HCT116 (cell line): Measurements from ENCODE around the gene MSI2. TPM values are rescaled to one million over a fixed set of nuclear protein-coding genes. Genes with fewer than 3 reads are reported as not detected.

Source experiments
- ATAC-seq: fragments of 200-7000 bp; cut with Tn5 transposase; 2 replicates; pipeline ENCODE4 v1.9.1; 2020; ENCODE audit warnings: mild to moderate bottlenecking, moderate library complexity
- BruUV-seq: library from RNA; stranded (reverse); fragments of 400-500 nt; replicated peaks from 2 replicates; lab custom pipeline; 2021; lab: Mats Ljungman, UMichigan
- CTCF ChIA-PET: fragments of 300-600 bp; sonication (Branson Sonifier 250); formaldehyde crosslinking; loops from one replicate; lab custom pipeline; 2021; ENCODE audit warnings: antibody characterized with exemption; lab: Charles Lee
- POLR2A ChIA-PET: fragments of 300-600, 350-600 bp; sonication (Branson Sonifier 250); formaldehyde crosslinking; loops from one replicate; lab custom pipeline; 2021; ENCODE audit warnings: antibody characterized with exemption; lab: Charles Lee
- RAD21 ChIA-PET, 2 experiments: fragments of 300-600 bp; sonication (Branson Sonifier 250); formaldehyde crosslinking; loops; one replicate each; lab custom pipeline; 2023; ENCODE audit warnings: low total read pairs in 2 of 2; ENCODE audit not compliant: uncharacterized antibody in 2 of 2, unreplicated experiment in 2 of 2, low non-redundant PET in 1 of 2; lab: Charles Lee
- DNase-seq: peaks from one replicate; pipeline ENCODE4 v3.0.0-alpha.2; 2010; ENCODE audit warnings: low read depth, low spot score
- H2AFZ ChIP-seq: fragments of 200-600 bp; shearing (Covaris generic), sonication (generic); 2 replicates; pipeline ENCODE4 v1.6.1; 2017; ENCODE audit warnings: low read depth, mixed run types, mixed read lengths, antibody characterized with exemption, low read length; ENCODE audit not compliant: poor library complexity, severe bottlenecking
- H3K27ac ChIP-seq: 2 replicates; pipeline ENCODE4 v1.5.1; 2012; ENCODE audit warnings: low read depth, low read length
- H3K27me3 ChIP-seq: fragments of 200-600 bp; sonication (generic); 2 replicates; pipeline ENCODE4 v1.6.1; 2016; ENCODE audit warnings: mixed run types, low read length, mixed read lengths; ENCODE audit not compliant: insufficient read depth
- H3K36me3 ChIP-seq, 2 experiments: fragments of 200-500 bp in 1 of 2; fragments of 200-600 bp in 1 of 2; sonication (Bioruptor generic) in 1 of 2; sonication (generic) in 1 of 2; 2 replicates each; pipeline versions ENCODE4 v1.5.1 to v1.6.1; 2014 to 2016; ENCODE audit warnings: low read length in 2 of 2, inconsistent platforms in 1 of 2, mixed read lengths in 1 of 2, mixed run types in 1 of 2; ENCODE audit not compliant: insufficient read depth in 2 of 2, control insufficient read depth in 1 of 2
- H3K4me1 ChIP-seq, 2 experiments: fragments of 200-600 bp in 1 of 2; sonication (generic) in 1 of 2; 2 replicates each; pipeline versions ENCODE4 v1.5.1 to v1.6.1; 2012 to 2017; ENCODE audit warnings: low read length in 2 of 2, inconsistent platforms in 1 of 2, mild to moderate bottlenecking in 1 of 2, mixed read lengths in 1 of 2, mixed run types in 1 of 2, moderate library complexity in 1 of 2; ENCODE audit not compliant: insufficient read depth in 2 of 2, control insufficient read depth in 1 of 2
- H3K4me2 ChIP-seq: fragments of 200-600 bp; sonication (generic); 2 replicates; pipeline ENCODE4 v1.6.1; 2017; ENCODE audit warnings: mixed run types, low read length, mixed read lengths
- H3K4me3 ChIP-seq, 2 experiments: fragments of 200-600 bp in 1 of 2; sonication (generic) in 1 of 2; replicated peaks in 1 of 2; 2 replicates each; pipeline ENCODE4 v1.5.1; 2011 to 2016; ENCODE audit warnings: low read length in 2 of 2, control low read depth in 1 of 2, low read depth in 1 of 2, mild to moderate bottlenecking in 1 of 2, mixed read lengths in 1 of 2, mixed run types in 1 of 2
- H3K79me2 ChIP-seq: fragments of 200-600 bp; sonication (generic); 2 replicates; pipeline ENCODE4 v1.6.1; 2017; ENCODE audit warnings: mild to moderate bottlenecking, mixed run types, low read length, moderate library complexity, mixed read lengths; ENCODE audit not compliant: insufficient read depth
- H3K9ac ChIP-seq: fragments of 200-600 bp; sonication (generic); 2 replicates; pipeline ENCODE4 v1.6.1; 2016; ENCODE audit warnings: low read length, mixed read lengths
- H3K9me2 ChIP-seq: fragments of 200-600 bp; sonication (generic), shearing (Covaris generic); 2 replicates; pipeline ENCODE4 v1.6.1; 2017; ENCODE audit warnings: mixed run types, mild to moderate bottlenecking, moderate library complexity; ENCODE audit not compliant: insufficient read depth
- H3K9me3 ChIP-seq, 2 experiments: fragments of 200-500 bp in 1 of 2; fragments of 200-600 bp in 1 of 2; sonication (Bioruptor generic) in 1 of 2; sonication (generic) in 1 of 2; 2 replicates each; pipeline ENCODE4 v1.6.1; 2014 to 2017; ENCODE audit warnings: low read length in 2 of 2, mixed read lengths in 2 of 2, inconsistent platforms in 1 of 2, low read depth in 1 of 2, mild to moderate bottlenecking in 1 of 2, mixed run types in 1 of 2, moderate library complexity in 1 of 2; ENCODE audit not compliant: control insufficient read depth in 1 of 2, insufficient read depth in 1 of 2
- H4K20me1 ChIP-seq: fragments of 200-600 bp; sonication (generic), shearing (Covaris generic); 2 replicates; pipeline ENCODE4 v1.6.1; 2017; ENCODE audit warnings: mixed run types, mild to moderate bottlenecking, moderate library complexity; ENCODE audit not compliant: insufficient read depth
- CBX3 ChIP-seq: IDR thresholded peaks from 2 replicates; pipeline ENCODE4 v1.6.1; 2012; ENCODE audit warnings: low read depth
- CEBPB ChIP-seq: IDR thresholded peaks from 2 replicates; pipeline ENCODE4 v1.6.1; 2012; ENCODE audit warnings: low read depth
- EGR1 ChIP-seq: IDR thresholded peaks from 2 replicates; pipeline ENCODE4 v1.6.1; 2012; ENCODE audit warnings: low read depth
- ELF1 ChIP-seq: IDR thresholded peaks from 2 replicates; pipeline ENCODE4 v1.6.1; 2012; ENCODE audit warnings: low read depth, borderline replicate concordance
- EZH2 ChIP-seq: fragments of 200-600 bp; sonication (generic); IDR thresholded peaks from 2 replicates; pipeline ENCODE4 v1.6.1; 2017; ENCODE audit warnings: antibody characterized with exemption, mixed run types
- EZH2phosphoT487 ChIP-seq: fragments of 200-600 bp; IDR thresholded peaks from 2 replicates; pipeline ENCODE4 v1.6.1; 2018; ENCODE audit warnings: antibody characterized with exemption, borderline replicate concordance
- JUND ChIP-seq: IDR thresholded peaks from 2 replicates; pipeline ENCODE4 v1.6.1; 2012
- POLR2A ChIP-seq: IDR thresholded peaks from 2 replicates; pipeline ENCODE4 v1.7.0; 2011; ENCODE audit warnings: borderline replicate concordance; ENCODE audit not compliant: insufficient read depth, insufficient read length; ENCODE audit errors: extremely low read depth
- POLR2AphosphoS5 ChIP-seq: IDR thresholded peaks from 2 replicates; pipeline ENCODE4 v1.6.1; 2011; ENCODE audit warnings: mild to moderate bottlenecking, low read depth, low read length, moderate library complexity
- RAD21 ChIP-seq: IDR thresholded peaks from 2 replicates; pipeline ENCODE4 v1.6.1; 2012; ENCODE audit warnings: low read depth, mild to moderate bottlenecking
- SIN3A ChIP-seq: IDR thresholded peaks from 2 replicates; pipeline ENCODE4 v1.6.1; 2012; ENCODE audit warnings: low read depth
- SRF ChIP-seq: IDR thresholded peaks from 2 replicates; pipeline ENCODE4 v1.6.1; 2012; ENCODE audit warnings: low read depth
- TCF7L2 ChIP-seq: IDR thresholded peaks from 2 replicates; pipeline ENCODE4 v1.7.0; 2011; ENCODE audit warnings: borderline replicate concordance, inconsistent platforms; ENCODE audit not compliant: insufficient read depth, insufficient read length; ENCODE audit errors: extremely low read depth
- YY1 ChIP-seq: IDR thresholded peaks from 2 replicates; pipeline ENCODE4 v1.6.1; 2011; ENCODE audit warnings: low read length, low read depth, moderate library complexity, mild to moderate bottlenecking; ENCODE audit not compliant: insufficient replicate concordance; ENCODE audit errors: extremely low read depth
- ZFX ChIP-seq: fragments of 450-650 bp; IDR thresholded peaks from 2 replicates; pipeline ENCODE4 v1.6.1; 2017
- intact Hi-C: fragments of 100-400 bp; cut with micrococcal nuclease; formaldehyde crosslinking; loops from 2 replicates; pipeline ENCODE4 v1.10.0; 2022
- total RNA-seq: library from RNA; stranded (reverse); gene quantifications from one replicate; pipeline ENCODE4 v1.2.1, GENCODE V29; 2021; ENCODE audit not compliant: unreplicated experiment
- TF ChIP-seq, protein P1 (sequence below), 3 experiments: fragments of 200-600 bp in 1 of 3; sonication (generic) in 1 of 3; IDR thresholded peaks in 2 of 3; conservative IDR thresholded peaks in 1 of 3; 2 replicates each; pipeline ENCODE4 v1.5.1; 2012 to 2017; ENCODE audit warnings: low read depth in 2 of 3, low read length in 2 of 3, antibody characterized with exemption in 1 of 3, borderline replicate concordance in 1 of 3, control low read depth in 1 of 3, mild to moderate bottlenecking in 1 of 3, mixed read lengths in 1 of 3, mixed run types in 1 of 3, moderate library complexity in 1 of 3; ENCODE audit not compliant: insufficient read depth in 1 of 3
- TF ChIP-seq, protein P2 (sequence below): IDR thresholded peaks from 2 replicates; pipeline ENCODE4 v1.6.1; 2012
- TF ChIP-seq, protein P3 (sequence below): IDR thresholded peaks from 2 replicates; pipeline ENCODE4 v1.6.1; 2012; ENCODE audit warnings: low read depth

Gene MSI2
- total RNA-seq, 1 experiment from 2014 or later: 137 TPM

DNA sequence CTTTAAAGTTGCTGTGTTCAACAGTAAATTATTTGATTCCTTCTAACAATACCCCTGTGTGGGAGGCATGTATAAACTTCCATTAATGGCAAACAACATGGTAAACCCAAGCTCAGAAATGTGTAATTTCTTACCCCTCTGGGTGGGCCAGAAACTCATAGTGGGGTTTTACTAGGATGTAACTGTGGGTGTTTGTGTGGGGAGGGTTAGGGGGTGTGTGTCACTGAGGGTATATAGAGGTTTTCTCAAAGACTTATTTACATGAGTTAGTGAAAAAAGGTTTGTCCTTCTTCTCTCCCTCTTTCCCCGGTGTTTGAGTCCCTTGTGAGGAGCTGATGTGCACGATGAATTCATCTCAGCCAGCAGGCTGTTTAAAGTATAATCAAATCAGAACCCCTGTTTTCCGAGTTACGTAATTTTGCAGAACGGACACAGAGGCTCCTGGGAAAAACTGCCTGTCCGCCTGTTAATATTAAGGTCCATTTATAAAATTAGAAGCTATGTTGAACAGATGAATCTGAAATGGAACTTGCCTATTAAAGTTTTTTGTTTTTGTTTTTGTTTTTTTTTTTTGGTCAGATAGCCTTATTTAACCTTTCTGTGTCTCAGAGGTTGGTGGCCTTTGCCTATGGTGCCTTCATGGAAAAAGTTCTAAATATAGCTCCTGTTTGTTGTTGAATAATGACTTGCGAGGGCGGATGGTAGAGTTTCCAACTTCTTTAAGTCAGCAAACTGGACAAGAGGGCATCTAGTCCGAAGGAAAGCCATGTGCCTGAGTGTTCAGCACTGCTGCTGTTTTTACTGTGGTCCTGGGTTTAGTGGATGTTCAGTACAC lies 73.3 kb downstream of the MSI2 start:
- no peak for DNase-seq
- Histone ChIP-seq H3K4me2 (peak overlapping the region; percentile 12; the same call in 1 of the 2 replicates), H3K9ac (no peak overlapping the region), H3K36me3 (0 out of 4 replicates have a peak, but pooled peaks cover 0 to 3% of the 10 kb centered on the region in 2 experiments), H3K9me3 (no peaks in the 10 kb centered on the region), H3K4me3 (no peak overlapping the region), H3K9me2 (no peaks in the 10 kb centered on the region), H3K27ac (no peak overlapping the region), H4K20me1 (no peaks in the 10 kb centered on the region), H2AFZ (no peak overlapping the region), H3K79me2 (peaks cover 30% of the 10 kb centered on the region), H3K4me1 (peaks cover 9 to 10% of the 10 kb centered on the region in 2 experiments; a peak in 2 of 4 replicates), H3K27me3 (no peaks in the 10 kb centered on the region)
- intact Hi-C loops: no loop called here
- TF ChIP-seq ZFX (no peak), ELF1 (no peak), EGR1 (no peak), TCF7L2 (no peak), JUND (no peak), CEBPB (no peak), YY1 (no peak), SIN3A (no peak), SRF (no peak), POLR2AphosphoS5 (no peak), CBX3 (no peak), POLR2A (no peak), EZH2 (no peak), RAD21 (no peak), EZH2phosphoT487 (no peak)
- TF ChIP-seq, protein P1, sequence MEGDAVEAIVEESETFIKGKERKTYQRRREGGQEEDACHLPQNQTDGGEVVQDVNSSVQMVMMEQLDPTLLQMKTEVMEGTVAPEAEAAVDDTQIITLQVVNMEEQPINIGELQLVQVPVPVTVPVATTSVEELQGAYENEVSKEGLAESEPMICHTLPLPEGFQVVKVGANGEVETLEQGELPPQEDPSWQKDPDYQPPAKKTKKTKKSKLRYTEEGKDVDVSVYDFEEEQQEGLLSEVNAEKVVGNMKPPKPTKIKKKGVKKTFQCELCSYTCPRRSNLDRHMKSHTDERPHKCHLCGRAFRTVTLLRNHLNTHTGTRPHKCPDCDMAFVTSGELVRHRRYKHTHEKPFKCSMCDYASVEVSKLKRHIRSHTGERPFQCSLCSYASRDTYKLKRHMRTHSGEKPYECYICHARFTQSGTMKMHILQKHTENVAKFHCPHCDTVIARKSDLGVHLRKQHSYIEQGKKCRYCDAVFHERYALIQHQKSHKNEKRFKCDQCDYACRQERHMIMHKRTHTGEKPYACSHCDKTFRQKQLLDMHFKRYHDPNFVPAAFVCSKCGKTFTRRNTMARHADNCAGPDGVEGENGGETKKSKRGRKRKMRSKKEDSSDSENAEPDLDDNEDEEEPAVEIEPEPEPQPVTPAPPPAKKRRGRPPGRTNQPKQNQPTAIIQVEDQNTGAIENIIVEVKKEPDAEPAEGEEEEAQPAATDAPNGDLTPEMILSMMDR (IDR thresholded peaks at IDR 0.05 in 2 of 3, conservative IDR thresholded peaks at IDR 0.05 in 1 of 3; ENCODE audit: borderline replicate concordance in 1 of 3, insufficient read depth in 1 of 3, low read depth in 2 of 3, low read length in 2 of 3): no peak
- TF ChIP-seq, protein P2, sequence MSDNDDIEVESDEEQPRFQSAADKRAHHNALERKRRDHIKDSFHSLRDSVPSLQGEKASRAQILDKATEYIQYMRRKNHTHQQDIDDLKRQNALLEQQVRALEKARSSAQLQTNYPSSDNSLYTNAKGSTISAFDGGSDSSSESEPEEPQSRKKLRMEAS: no peak
- TF ChIP-seq, protein P3, sequence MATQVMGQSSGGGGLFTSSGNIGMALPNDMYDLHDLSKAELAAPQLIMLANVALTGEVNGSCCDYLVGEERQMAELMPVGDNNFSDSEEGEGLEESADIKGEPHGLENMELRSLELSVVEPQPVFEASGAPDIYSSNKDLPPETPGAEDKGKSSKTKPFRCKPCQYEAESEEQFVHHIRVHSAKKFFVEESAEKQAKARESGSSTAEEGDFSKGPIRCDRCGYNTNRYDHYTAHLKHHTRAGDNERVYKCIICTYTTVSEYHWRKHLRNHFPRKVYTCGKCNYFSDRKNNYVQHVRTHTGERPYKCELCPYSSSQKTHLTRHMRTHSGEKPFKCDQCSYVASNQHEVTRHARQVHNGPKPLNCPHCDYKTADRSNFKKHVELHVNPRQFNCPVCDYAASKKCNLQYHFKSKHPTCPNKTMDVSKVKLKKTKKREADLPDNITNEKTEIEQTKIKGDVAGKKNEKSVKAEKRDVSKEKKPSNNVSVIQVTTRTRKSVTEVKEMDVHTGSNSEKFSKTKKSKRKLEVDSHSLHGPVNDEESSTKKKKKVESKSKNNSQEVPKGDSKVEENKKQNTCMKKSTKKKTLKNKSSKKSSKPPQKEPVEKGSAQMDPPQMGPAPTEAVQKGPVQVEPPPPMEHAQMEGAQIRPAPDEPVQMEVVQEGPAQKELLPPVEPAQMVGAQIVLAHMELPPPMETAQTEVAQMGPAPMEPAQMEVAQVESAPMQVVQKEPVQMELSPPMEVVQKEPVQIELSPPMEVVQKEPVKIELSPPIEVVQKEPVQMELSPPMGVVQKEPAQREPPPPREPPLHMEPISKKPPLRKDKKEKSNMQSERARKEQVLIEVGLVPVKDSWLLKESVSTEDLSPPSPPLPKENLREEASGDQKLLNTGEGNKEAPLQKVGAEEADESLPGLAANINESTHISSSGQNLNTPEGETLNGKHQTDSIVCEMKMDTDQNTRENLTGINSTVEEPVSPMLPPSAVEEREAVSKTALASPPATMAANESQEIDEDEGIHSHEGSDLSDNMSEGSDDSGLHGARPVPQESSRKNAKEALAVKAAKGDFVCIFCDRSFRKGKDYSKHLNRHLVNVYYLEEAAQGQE: no peak
- no peak for ATAC-seq
- RAD21 ChIA-PET: no interaction called here
- BruUV-seq: no TSS peak
- POLR2A ChIA-PET: no interaction called here
- CTCF ChIA-PET: no interaction called here
